BE2C (cell line): ENCODE data around the gene HOXB9. TPM values are rescaled to one million over a fixed set of nuclear protein-coding genes. Genes with fewer than 3 reads are reported as not detected.

Source experiments
- DNase-seq: peaks from one replicate; pipeline ENCODE4 v3.0.0-alpha.2; 2020
- H3K27me3 ChIP-seq: fragments of 250-450 bp; sonication (Bioruptor Pico); 2 replicates; pipeline ENCODE4 v1.5.1; 2020; ENCODE audit warnings: mild to moderate bottlenecking
- H3K36me3 ChIP-seq: fragments of 250-450 bp; sonication (Bioruptor Pico); 2 replicates; pipeline ENCODE4 v1.5.1; 2020; ENCODE audit warnings: mild to moderate bottlenecking
- H3K4me1 ChIP-seq: fragments of 250-450 bp; sonication (Bioruptor Pico); 2 replicates; pipeline ENCODE4 v1.5.1; 2020
- H3K4me3 ChIP-seq: 2 replicates; pipeline ENCODE4 v1.5.1; 2011; ENCODE audit warnings: low read depth, low read length
- H3K9me3 ChIP-seq: fragments of 250-450 bp; sonication (Bioruptor Pico); 2 replicates; pipeline ENCODE4 v1.5.1; 2020
- polyA plus RNA-seq: library from polyadenylated mRNA; unstranded; fragments of >200 nt; gene quantifications from one replicate; pipeline ENCODE4 v1.2.1, GENCODE V29; 2012; ENCODE audit warnings: low read depth, missing spikeins; ENCODE audit not compliant: insufficient read length, insufficient read depth
- TF ChIP-seq, protein P1 (sequence below): IDR thresholded peaks from 2 replicates; pipeline ENCODE4 v1.5.1; 2012; ENCODE audit warnings: mild to moderate bottlenecking, low read depth, low read length

Gene HOXB9
- not detected for polyA plus RNA-seq

DNA sequence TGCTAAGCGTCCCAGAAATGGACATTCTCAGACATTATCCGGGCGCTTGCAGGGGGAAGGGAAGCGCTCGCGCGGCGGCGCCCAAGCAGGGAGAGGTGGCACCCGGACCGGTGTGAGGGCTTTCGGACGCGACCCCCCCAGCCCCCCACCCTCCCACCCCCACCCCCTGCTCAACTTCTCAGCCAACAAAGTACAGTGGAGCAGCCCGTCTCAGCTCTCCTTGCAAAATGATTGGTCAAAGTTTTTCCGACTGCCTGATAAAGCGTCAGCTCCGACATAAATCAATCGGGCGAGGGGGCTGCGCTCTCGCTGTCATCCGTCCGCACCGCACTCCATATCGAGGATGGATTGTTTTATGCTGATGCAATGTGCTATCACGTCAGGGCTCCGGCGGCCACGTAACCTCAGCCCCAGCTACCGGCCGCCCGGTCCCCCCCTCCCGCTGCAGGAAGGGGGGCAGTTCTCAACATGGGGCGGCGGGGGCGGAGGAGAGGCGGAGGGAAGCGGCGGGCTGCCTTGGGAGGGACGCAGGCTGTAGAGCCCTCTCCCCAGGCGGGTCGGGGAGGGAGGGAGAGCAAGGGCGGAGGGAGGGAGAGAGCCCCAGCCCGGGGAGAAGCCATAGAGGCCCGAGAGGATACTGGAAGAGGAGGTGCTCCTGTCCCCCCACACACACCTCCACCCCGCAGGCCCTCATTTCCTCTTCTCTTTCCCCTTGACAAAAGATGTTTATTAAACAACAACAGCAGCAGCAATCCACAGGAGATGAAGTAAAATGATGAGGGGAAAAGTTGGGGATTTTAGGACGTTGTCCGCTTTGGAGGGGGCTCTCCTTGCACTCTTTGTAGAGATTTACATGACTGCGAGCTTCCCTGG, at the start of gene HOXB9:
Gene HOXB9 (minus strand): TSS at position 114 of the 873 bp plus-strand sequence. CDS start 89 bp downstream, at position 25.
- no peaks in the 10 kb centered on the region for H3K9me3 ChIP-seq
- no peaks in the 10 kb centered on the region for H3K36me3 ChIP-seq
- TF ChIP-seq, protein P1, sequence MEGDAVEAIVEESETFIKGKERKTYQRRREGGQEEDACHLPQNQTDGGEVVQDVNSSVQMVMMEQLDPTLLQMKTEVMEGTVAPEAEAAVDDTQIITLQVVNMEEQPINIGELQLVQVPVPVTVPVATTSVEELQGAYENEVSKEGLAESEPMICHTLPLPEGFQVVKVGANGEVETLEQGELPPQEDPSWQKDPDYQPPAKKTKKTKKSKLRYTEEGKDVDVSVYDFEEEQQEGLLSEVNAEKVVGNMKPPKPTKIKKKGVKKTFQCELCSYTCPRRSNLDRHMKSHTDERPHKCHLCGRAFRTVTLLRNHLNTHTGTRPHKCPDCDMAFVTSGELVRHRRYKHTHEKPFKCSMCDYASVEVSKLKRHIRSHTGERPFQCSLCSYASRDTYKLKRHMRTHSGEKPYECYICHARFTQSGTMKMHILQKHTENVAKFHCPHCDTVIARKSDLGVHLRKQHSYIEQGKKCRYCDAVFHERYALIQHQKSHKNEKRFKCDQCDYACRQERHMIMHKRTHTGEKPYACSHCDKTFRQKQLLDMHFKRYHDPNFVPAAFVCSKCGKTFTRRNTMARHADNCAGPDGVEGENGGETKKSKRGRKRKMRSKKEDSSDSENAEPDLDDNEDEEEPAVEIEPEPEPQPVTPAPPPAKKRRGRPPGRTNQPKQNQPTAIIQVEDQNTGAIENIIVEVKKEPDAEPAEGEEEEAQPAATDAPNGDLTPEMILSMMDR: no peak
- no peak within 1 kb of the TSS for H3K4me3 ChIP-seq
- peaks cover 99% of the 10 kb centered on the region for H3K27me3 ChIP-seq
- H3K4me1 ChIP-seq: no peaks in the 10 kb centered on the region
- DNase-seq: no peak

DNA sequence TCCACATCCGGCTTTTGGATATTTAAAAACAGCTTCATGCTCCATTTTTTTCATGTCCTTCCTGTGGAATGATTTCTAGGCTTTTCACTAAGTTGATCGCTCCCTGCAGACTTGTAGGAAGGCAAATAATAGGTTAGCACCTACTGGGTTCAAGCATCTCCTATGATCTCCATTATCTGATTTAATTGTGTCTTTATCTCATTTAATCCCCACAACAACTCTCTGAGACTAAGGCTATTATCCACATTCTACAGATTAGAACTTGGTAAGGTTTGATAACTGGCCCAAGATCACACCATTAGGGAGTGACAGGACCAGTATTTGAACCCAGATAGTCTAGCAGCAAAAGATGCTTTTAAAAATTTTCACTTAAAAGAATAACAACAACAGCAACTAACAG, 46.2 kb upstream of the HOXB9 start:
- Histone ChIP-seq H3K36me3 (no peaks in the 10 kb centered on the region), H3K4me1 (no peaks in the 10 kb centered on the region), H3K27me3 (peaks cover 54% of the 10 kb centered on the region), H3K4me3 (no peak overlapping the region), H3K9me3 (no peaks in the 10 kb centered on the region)
- TF ChIP-seq, protein P1: no peak
- DNase-seq: no peak

DNA sequence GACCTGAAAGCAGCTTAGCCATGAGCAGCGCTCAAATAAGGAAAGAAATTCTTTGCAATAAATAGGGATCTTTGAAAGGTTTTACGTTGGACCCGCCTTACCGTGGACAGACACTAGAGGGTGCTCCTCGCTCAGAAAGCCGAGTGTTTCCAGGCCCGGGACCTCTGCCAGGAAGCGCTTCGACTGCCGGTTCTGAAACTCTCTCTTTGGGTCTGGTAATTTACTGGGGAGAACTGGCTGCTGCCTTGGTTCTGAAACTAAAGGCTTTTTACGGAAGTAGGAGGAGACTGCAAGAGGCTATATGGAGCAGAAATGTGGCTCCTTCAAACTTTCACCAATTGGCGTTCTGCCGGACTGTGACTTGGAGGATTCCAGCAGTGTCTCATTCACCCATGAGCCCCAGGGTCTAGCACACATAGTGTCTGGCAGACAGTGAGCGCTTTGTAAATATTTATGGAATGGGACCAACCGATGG, 45.6 kb upstream of the HOXB9 start:
- H3K36me3 ChIP-seq: no peaks in the 10 kb centered on the region
- peak; percentile 67 for DNase-seq
- peak overlapping the region; percentile 46 for H3K4me3 ChIP-seq
- TF ChIP-seq, protein P1: peak; percentile 93
- H3K27me3 ChIP-seq: peaks cover 54% of the 10 kb centered on the region
- no peaks in the 10 kb centered on the region for H3K9me3 ChIP-seq
- no peaks in the 10 kb centered on the region for H3K4me1 ChIP-seq

DNA sequence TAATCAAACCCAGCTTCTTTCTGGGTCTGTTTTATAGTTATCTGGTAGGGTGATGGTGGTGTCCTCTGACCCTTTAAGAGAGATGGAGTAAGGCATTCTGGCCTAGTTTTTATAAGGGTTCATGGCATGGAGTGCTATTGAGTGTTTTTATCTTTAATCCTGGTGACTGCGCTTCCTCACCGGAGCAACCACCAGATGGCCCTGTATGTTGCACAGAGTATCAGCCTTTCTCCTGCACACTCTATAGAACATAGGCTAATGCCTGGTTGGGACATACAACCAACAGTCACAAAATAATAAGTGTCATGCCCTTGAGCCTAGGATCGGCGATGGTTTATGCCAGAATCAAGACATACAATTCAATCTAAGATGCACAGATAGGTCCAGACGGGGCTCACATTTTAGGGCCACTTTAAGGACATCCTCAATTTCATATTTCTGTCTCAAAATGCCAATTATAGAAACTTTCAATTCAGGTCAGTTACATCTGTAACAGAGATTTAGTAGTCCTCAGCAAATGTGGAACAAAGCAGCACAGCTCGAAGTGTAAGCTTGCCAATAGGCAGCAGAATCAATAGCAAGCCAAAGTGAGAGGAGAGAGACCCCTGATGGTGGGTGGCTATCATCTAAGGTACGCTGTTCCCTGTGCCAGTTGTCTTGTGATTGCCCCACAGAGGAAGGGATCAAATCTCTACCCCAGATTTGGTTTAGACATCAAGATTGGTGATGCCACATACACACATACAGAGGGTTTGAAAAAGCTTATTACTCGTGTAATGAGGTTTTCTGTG, 37.2 kb upstream of the HOXB9 start:
- no peaks in the 10 kb centered on the region for H3K4me1 ChIP-seq
- H3K4me3 ChIP-seq: no peak overlapping the region
- DNase-seq: no peak
- no peaks in the 10 kb centered on the region for H3K9me3 ChIP-seq
- TF ChIP-seq, protein P1: peak; percentile 25
- H3K27me3 ChIP-seq: peaks cover 60% of the 10 kb centered on the region
- no peaks in the 10 kb centered on the region for H3K36me3 ChIP-seq

DNA sequence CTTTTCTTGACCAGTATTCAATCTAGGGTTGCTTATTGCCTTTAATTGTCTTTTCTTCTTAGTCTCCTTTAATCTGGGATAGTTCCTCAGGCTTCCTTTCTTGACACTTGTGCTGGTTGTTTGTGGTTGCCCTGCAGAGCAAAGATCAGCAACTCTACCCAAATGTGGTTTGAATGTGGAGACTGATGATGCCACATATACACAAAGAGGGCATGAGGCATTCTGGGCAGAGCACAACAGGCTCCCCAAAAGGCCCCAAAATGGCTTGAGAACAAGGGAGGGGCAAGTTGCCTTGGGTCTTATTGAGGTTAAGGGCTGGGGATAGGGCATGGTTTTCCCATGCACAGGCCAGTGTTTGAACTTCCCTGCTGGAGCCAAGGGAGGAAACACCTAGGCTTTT, 29.8 kb upstream of the HOXB9 start:
- H3K9me3 ChIP-seq: no peaks in the 10 kb centered on the region
- no peak for DNase-seq
- TF ChIP-seq, protein P1: no peak
- peaks cover 59% of the 10 kb centered on the region for H3K27me3 ChIP-seq
- H3K4me3 ChIP-seq: no peak overlapping the region
- H3K36me3 ChIP-seq: no peaks in the 10 kb centered on the region
- no peaks in the 10 kb centered on the region for H3K4me1 ChIP-seq
